GM12891 (cell line): ENCODE measurements around the gene ZFAND3.

Source experiments
- POLR2A ChIP-seq: IDR thresholded peaks from 2 replicates; pipeline ENCODE4 v1.6.1; 2011; ENCODE audit warnings: low read depth, low read length, control low read depth
- POLR2AphosphoS5 ChIP-seq: IDR thresholded peaks from 2 replicates; pipeline ENCODE4 v1.6.1; 2011; ENCODE audit warnings: low read depth, low read length, control low read depth
- POU2F2 ChIP-seq: IDR thresholded peaks from 2 replicates; pipeline ENCODE4 v1.6.1; 2011; ENCODE audit warnings: low read depth, mild to moderate bottlenecking, control low read depth, low read length, moderate library complexity
- SPI1 ChIP-seq: IDR thresholded peaks from 2 replicates; pipeline ENCODE4 v1.6.1; 2011; ENCODE audit warnings: low read depth, low read length, control low read depth
- TAF1 ChIP-seq: IDR thresholded peaks from 2 replicates; pipeline ENCODE4 v1.6.1; 2011; ENCODE audit warnings: low read depth, low read length, control low read depth

DNA sequence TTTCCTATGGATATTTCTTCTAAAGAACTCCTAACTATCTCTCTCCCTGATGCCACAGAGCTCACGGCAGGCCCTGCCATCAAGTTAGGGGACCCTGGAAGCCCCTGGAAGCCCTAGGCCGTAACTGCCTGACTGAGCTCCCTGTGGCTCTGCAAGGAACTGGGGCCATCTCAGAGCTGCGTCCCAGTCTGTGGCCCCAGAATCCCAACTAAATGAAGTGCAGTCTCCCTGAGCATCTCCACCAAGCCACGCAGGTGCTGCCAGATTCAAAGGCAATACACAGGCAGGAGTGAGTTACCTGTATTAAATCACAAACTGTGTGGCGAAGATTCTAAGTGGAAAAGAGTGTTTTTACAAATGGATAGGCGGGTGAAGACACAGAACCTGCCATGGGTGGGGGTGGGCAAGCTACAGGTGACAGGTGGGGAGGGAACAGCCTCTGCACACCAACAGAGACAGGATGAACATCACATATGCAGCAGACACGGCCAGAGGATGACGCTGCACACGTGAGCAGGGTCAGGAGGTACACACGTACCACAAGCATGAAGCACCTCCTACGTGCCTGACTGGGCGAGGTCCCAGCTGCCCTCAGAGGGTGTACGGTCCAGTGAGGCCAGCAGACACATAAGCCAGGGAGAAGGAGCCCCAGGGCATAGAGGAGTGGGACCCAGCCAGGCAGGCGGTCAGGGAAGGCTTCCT lies 358.5 kb downstream of the ZFAND3 start:
- TF ChIP-seq POLR2A (no peak), POLR2AphosphoS5 (no peak), TAF1 (no peak), POU2F2 (no peak), SPI1 (no peak)
